HepG2 (cell line): ENCODE results near the gene ADARB1. TPM values are rescaled to one million over a fixed set of nuclear protein-coding genes. Genes with fewer than 3 reads are reported as not detected.

Source experiments
- ATAC-seq: fragments of 200-7000 bp; cut with Tn5 transposase; 3 replicates; pipeline ENCODE4 v1.9.1; 2020; ENCODE audit warnings: mild to moderate bottlenecking, moderate library complexity
- BruUV-seq: library from RNA; stranded (reverse); fragments of 400-500 nt; replicated peaks from 2 replicates; lab custom pipeline; 2021; lab: Mats Ljungman, UMichigan
- CTCF ChIA-PET: fragments of 300-600 bp; formaldehyde crosslinking; extraction: SDS; loops from one replicate; lab custom pipeline; 2021; ENCODE audit warnings: low total read pairs, inconsistent platforms, low intra/inter-chr PET ratio; lab: Yijun Ruan, JAX
- POLR2A ChIA-PET: fragments of 350-600 bp; sonication (Branson Sonifier 250); formaldehyde crosslinking; loops from one replicate; lab custom pipeline; 2020; ENCODE audit warnings: antibody characterized with exemption, inconsistent platforms; lab: Yijun Ruan, JAX
- DNase-seq: peaks from one replicate; pipeline ENCODE4 v3.0.0-alpha.2; 2015; ENCODE audit warnings: low spot score
- FAIRE-seq: peaks from 3 replicates; lab custom pipeline; 2011; peaks lifted over from hg19 to GRCh38; lab: Jason Lieb, UNC
- H2AFZ ChIP-seq: one replicate; pipeline ENCODE4 v1.6.1; 2011; ENCODE audit warnings: low read length, inconsistent platforms
- H3K27ac ChIP-seq: fragments of 300-600 bp; 3 replicates; pipeline ENCODE4 v1.8.0; 2011; ENCODE audit warnings: mixed run types, mild to moderate bottlenecking, mixed read lengths, low read length, inconsistent platforms; ENCODE audit not compliant: insufficient read depth; ENCODE audit errors: extremely low read length
- H3K27me3 ChIP-seq, 2 experiments: fragments of 200-600 bp in 1 of 2; 2 replicates in 1 of 2; 3 replicates in 1 of 2; pipeline versions ENCODE4 v1.6.0 to v1.8.0; 2011; ENCODE audit warnings: low read length in 2 of 2, mild to moderate bottlenecking in 2 of 2, moderate library complexity in 2 of 2, inconsistent platforms in 1 of 2; ENCODE audit not compliant: insufficient read depth in 2 of 2, control insufficient read depth in 1 of 2
- H3K36me3 ChIP-seq, 2 experiments: fragments of 200-600 bp in 1 of 2; replicated peaks in 1 of 2; 2 replicates in 1 of 2; 3 replicates in 1 of 2; pipeline versions ENCODE4 v1.5.1 to v1.8.0; 2011; ENCODE audit warnings: low read length in 2 of 2, inconsistent platforms in 1 of 2; ENCODE audit not compliant: insufficient read depth in 2 of 2, control insufficient read depth in 1 of 2
- H3K4me1 ChIP-seq: 2 replicates; pipeline ENCODE4 v1.5.1; 2012; ENCODE audit warnings: low read length, inconsistent platforms; ENCODE audit not compliant: insufficient read depth
- H3K4me2 ChIP-seq: 2 replicates; pipeline ENCODE4 v1.6.0; 2011; ENCODE audit warnings: low read depth, low read length, inconsistent platforms
- H3K4me3 ChIP-seq, 3 experiments: fragments of 200-600 bp in 1 of 3; sonication (generic), shearing (Covaris generic) in 1 of 3; replicated peaks in 1 of 3; 2 replicates each; pipeline ENCODE4 v1.5.1; 2011 to 2016; ENCODE audit warnings: low read length in 3 of 3, inconsistent platforms in 2 of 3, low read depth in 2 of 3, mild to moderate bottlenecking in 2 of 3, control low read depth in 1 of 3, mixed read lengths in 1 of 3; ENCODE audit not compliant: insufficient read depth in 1 of 3
- H3K79me2 ChIP-seq: one replicate; pipeline ENCODE4 v1.6.1; 2011; ENCODE audit warnings: low read length, inconsistent platforms; ENCODE audit not compliant: insufficient read depth
- H3K9ac ChIP-seq: 2 replicates; pipeline ENCODE4 v1.6.0; 2011; ENCODE audit warnings: mild to moderate bottlenecking, low read depth, low read length, inconsistent platforms; ENCODE audit not compliant: insufficient read depth
- H3K9me3 ChIP-seq: 2 replicates; pipeline ENCODE4 v1.5.1; 2012; ENCODE audit warnings: mild to moderate bottlenecking, low read length
- H4K20me1 ChIP-seq: 2 replicates; pipeline ENCODE4 v1.6.0; 2011; ENCODE audit warnings: inconsistent platforms, mild to moderate bottlenecking, low read length, moderate library complexity; ENCODE audit not compliant: insufficient read depth
- ARNTL ChIP-seq: sonication (generic); formaldehyde crosslinking; IDR thresholded peaks from 2 replicates; pipeline ENCODE4 v1.4.0; 2020; ENCODE audit warnings: mild to moderate bottlenecking, missing genetic modification reagents
- CCDC6 ChIP-seq: sonication (generic); formaldehyde crosslinking; IDR thresholded peaks from 2 replicates; pipeline ENCODE4 v1.8.1; 2022; ENCODE audit warnings: mild to moderate bottlenecking, missing genetic modification reagents, moderate library complexity
- CREB3 ChIP-seq: sonication (generic); formaldehyde crosslinking; IDR thresholded peaks from 2 replicates; pipeline ENCODE4 v1.5.0; 2020; ENCODE audit warnings: missing genetic modification reagents
- FLYWCH1 ChIP-seq: sonication (generic); formaldehyde crosslinking; IDR thresholded peaks from 2 replicates; pipeline ENCODE4 v1.8.1; 2023; ENCODE audit warnings: mild to moderate bottlenecking, missing genetic modification reagents
- IKZF5 ChIP-seq: IDR thresholded peaks from 2 replicates; pipeline ENCODE4 v1.6.1; 2018; ENCODE audit warnings: missing genetic modification reagents, mild to moderate bottlenecking, missing compliant biosample characterization
- JUND ChIP-seq: sonication (generic); formaldehyde crosslinking; IDR thresholded peaks from 2 replicates; pipeline ENCODE4 v1.8.0; 2022; ENCODE audit warnings: mild to moderate bottlenecking, missing genetic modification reagents
- KLF16 ChIP-seq, 2 experiments: sonication (generic) in 1 of 2; formaldehyde crosslinking in 1 of 2; IDR thresholded peaks; 2 replicates each; pipeline versions ENCODE4 v1.6.1 to v1.8.0; 2016 to 2023; ENCODE audit warnings: missing genetic modification reagents in 2 of 2, missing compliant biosample characterization in 1 of 2
- NKX3-1 ChIP-seq: sonication (generic); formaldehyde crosslinking; IDR thresholded peaks from 2 replicates; pipeline ENCODE4 v1.5.0; 2020; ENCODE audit warnings: missing genetic modification reagents
- TBX3 ChIP-seq: fragments of 450-650 bp; IDR thresholded peaks from 2 replicates; pipeline ENCODE4 v1.6.1; 2017; ENCODE audit warnings: antibody characterized with exemption, mild to moderate bottlenecking, inconsistent platforms, borderline replicate concordance
- THAP8 ChIP-seq: sonication (generic); formaldehyde crosslinking; IDR thresholded peaks from 2 replicates; pipeline ENCODE4 v1.5.1; 2020; ENCODE audit warnings: missing genetic modification reagents, mild to moderate bottlenecking, borderline replicate concordance
- ZNF335 ChIP-seq: sonication (generic); formaldehyde crosslinking; IDR thresholded peaks from 2 replicates; pipeline ENCODE4 v1.4.0; 2020; ENCODE audit warnings: missing genetic modification reagents
- ZNF484 ChIP-seq: sonication (generic); formaldehyde crosslinking; IDR thresholded peaks from 2 replicates; pipeline ENCODE4 v1.5.1; 2020; ENCODE audit warnings: mild to moderate bottlenecking, low read depth, missing genetic modification reagents, borderline replicate concordance
- ZNF543 ChIP-seq: sonication (generic); formaldehyde crosslinking; IDR thresholded peaks from 2 replicates; pipeline ENCODE4 v1.4.0; 2020; ENCODE audit warnings: mild to moderate bottlenecking, missing genetic modification reagents
- ZXDC ChIP-seq: sonication (generic); formaldehyde crosslinking; IDR thresholded peaks from 2 replicates; pipeline ENCODE4 v1.5.0; 2020; ENCODE audit warnings: mild to moderate bottlenecking, missing genetic modification reagents
- WGBS: methylation state at CpG from one replicate; pipeline ENCODE4 v1.1.6; 2017; ENCODE audit warnings: low lambda C conversion rate; 5-methylcytosine and 5-hydroxymethylcytosine counted together
- in situ Hi-C: cut with HindIII; loops from 2 replicates; pipeline ENCODE4 v1.10.0; 2017; ENCODE audit warnings: low pct_unique_long_range_greater_than_20kb; ENCODE audit not compliant: extremely low pct_ligation_motif_present
- intact Hi-C: fragments of 100-400 bp; cut with micrococcal nuclease; formaldehyde crosslinking; loops from one replicate; pipeline ENCODE4 v1.10.0; 2022; ENCODE audit not compliant: unreplicated experiment
- polyA plus RNA-seq, 8 experiments: library from polyadenylated mRNA; depleted of rRNA in 3 of 8; stranded (reverse) in 7 of 8; unstranded in 1 of 8; fragments of >200 nt; fragmentation: Illumina TruSeq in 4 of 8; extraction: Trizol in 4 of 8; gene quantifications; 2 replicates each; pipeline versions ENCODE4 v1.2.1 to v1.2.3, GENCODE V29; 2011 to 2016; ENCODE audit warnings: low read depth in 4 of 8, missing spikeins in 1 of 8, mixed read lengths in 1 of 8; ENCODE audit not compliant: insufficient read depth in 1 of 8
- total RNA-seq, 5 experiments: library from RNA; depleted of rRNA; stranded (reverse); fragments of >200 nt; fragmentation: Illumina TruSeq; extraction: Trizol; gene quantifications; 2 replicates each; pipeline ENCODE4 v1.2.3, GENCODE V29; 2016; ENCODE audit warnings: low read depth in 1 of 5
- TF ChIP-seq, protein P1 (sequence below): sonication (generic); formaldehyde crosslinking; IDR thresholded peaks from 2 replicates; pipeline ENCODE4 v1.5.0; 2020; ENCODE audit warnings: missing genetic modification reagents
- TF ChIP-seq, protein P2 (sequence below): sonication (generic); formaldehyde crosslinking; IDR thresholded peaks from 2 replicates; pipeline ENCODE4 v1.5.1; 2020; ENCODE audit warnings: missing genetic modification reagents, mild to moderate bottlenecking, borderline replicate concordance

Gene ADARB1
- total and polyA plus RNA-seq, 2 of the 13 experiments (the other 11 are each of a cell fraction or from before 2014, with no cell fraction given): 6.6 to 10.0 TPM

GRCh38 chr21:45129189-45129923 lies 55.0 kb downstream of the ADARB1 start:
- Histone ChIP-seq H3K27me3 (no peaks in the 10 kb centered on the region), H3K4me1 (no peaks in the 10 kb centered on the region), H2AFZ (no peak overlapping the region), H3K36me3 (no peaks in the 10 kb centered on the region), H3K9ac (no peak overlapping the region), H3K27ac (no peak overlapping the region), H3K4me2 (no peak overlapping the region), H3K4me3 (no peak overlapping the region), H3K79me2 (no peaks in the 10 kb centered on the region), H4K20me1 (no peaks in the 10 kb centered on the region), H3K9me3 (no peaks in the 10 kb centered on the region)
- no TSS peak for BruUV-seq
- DNase-seq (no peak), ATAC-seq (no peak), FAIRE-seq (no peak)
- in situ Hi-C loops: no loop called here
- ChIA-PET CTCF (interaction anchor here (0.6 to 2.3 kb wide), 4 partner anchors 9 to 179 kb away, joined by 3 to 29 read pairs (median 3); no protein-coding TSS in a partner anchor), POLR2A (interaction anchor here (1.0 to 1.6 kb wide), 2 partner anchors 116 to 144 kb away, joined by 4 read pairs; no protein-coding TSS in a partner anchor)
- intact Hi-C loops: no loop called here
- WGBS: 97% methylated on average over 15 of the region's 19 CpGs
- TF ChIP-seq NKX3-1 (CRISPR knock-in tag) (no peak), ZXDC (CRISPR knock-in tag) (no peak), ZNF335 (no peak), CREB3 (CRISPR knock-in tag) (no peak), JUND (CRISPR knock-in tag) (no peak), FLYWCH1 (CRISPR knock-in tag) (no peak), ZNF543 (CRISPR knock-in tag) (no peak), TBX3 (no peak), THAP8 (no peak), IKZF5 (CRISPR knock-in tag) (no peak), ZNF484 (CRISPR knock-in tag) (no peak), ARNTL (CRISPR knock-in tag) (no peak), CCDC6 (CRISPR knock-in tag) (no peak), KLF16 (CRISPR knock-in tag; IDR thresholded peaks at IDR 0.05) (no peak)
- TF ChIP-seq, protein P1, sequence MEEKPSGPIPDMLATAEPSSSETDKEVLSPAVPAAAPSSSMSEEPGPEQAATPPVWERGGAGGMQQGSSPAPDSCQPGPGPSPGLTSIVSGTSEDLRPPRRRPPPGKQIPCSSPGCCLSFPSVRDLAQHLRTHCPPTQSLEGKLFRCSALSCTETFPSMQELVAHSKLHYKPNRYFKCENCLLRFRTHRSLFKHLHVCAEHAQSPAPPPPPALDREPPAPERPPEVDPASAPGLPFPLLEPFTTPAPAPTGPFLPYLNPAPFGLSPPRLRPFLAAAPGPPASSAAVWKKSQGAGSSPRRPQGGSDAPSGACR (CRISPR knock-in tag): no peak
- TF ChIP-seq, protein P2, sequence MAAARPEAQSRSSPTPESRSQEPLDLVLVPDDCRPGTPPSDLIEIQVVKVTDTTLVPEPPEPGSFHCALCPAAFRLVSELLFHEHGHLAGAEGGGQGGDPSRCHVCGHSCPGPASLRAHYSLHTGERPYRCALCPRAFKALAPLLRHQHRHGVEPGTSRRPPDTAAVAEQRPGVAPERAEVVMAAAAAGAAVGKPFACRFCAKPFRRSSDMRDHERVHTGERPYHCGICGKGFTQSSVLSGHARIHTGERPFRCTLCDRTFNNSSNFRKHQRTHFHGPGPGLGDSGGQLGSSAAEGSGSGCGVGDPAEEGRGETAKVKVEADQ (CRISPR knock-in tag): no peak
